GM12875 (cell line): Measurements from ENCODE around the gene SPRED2.

ENCODE experiments used
- H3K4me3 ChIP-seq: one replicate; pipeline ENCODE4 v1.5.1; 2011; ENCODE audit warnings: low read depth, low read length, control low read depth
- CTCF ChIP-seq: IDR thresholded peaks from 2 replicates; pipeline ENCODE4 v1.5.1; 2011; ENCODE audit warnings: low read depth, mild to moderate bottlenecking, control low read depth, inconsistent platforms, low read length, moderate library complexity, borderline replicate concordance; ENCODE audit not compliant: insufficient read depth

Gene SPRED2

GRCh38 chr2:65458999-65459398 lies 26.6 kb upstream of the SPRED2 start:
- TF ChIP-seq CTCF: no peak

GRCh38 chr2:65456886-65457285 lies 24.5 kb upstream of the SPRED2 start:
- TF ChIP-seq CTCF: no peak
- H3K4me3 ChIP-seq: no peak overlapping the region

More at GRCh38 chr2:65458999-65459398, 26.6 kb upstream of the SPRED2 start:
- no peak overlapping the region for H3K4me3 ChIP-seq

GRCh38 chr2:65456064-65456463 lies 23.7 kb upstream of the SPRED2 start:
- no peak overlapping the region for H3K4me3 ChIP-seq
- no peak for TF ChIP-seq CTCF

GRCh38 chr2:65453916-65454315 lies 21.5 kb upstream of the SPRED2 start:
- no peak overlapping the region for H3K4me3 ChIP-seq
- TF ChIP-seq CTCF: no peak

GRCh38 chr2:65452150-65452895 lies 19.9 kb upstream of the SPRED2 start:
- no peak for TF ChIP-seq CTCF
- H3K4me3 ChIP-seq: no peak overlapping the region

- H3K4me3 ChIP-seq: no peak overlapping the region
- no peak for TF ChIP-seq CTCF
These were observed 18.4 kb upstream of the SPRED2 start for GRCh38 chr2:65450810-65451209.

GRCh38 chr2:65450393-65450792 lies 18.0 kb upstream of the SPRED2 start:
- no peak for TF ChIP-seq CTCF

More at GRCh38 chr2:65450393-65450792, 18.0 kb upstream of the SPRED2 start:
- no peak overlapping the region for H3K4me3 ChIP-seq
